ENCODE measurements around the gene DMAC2L. TPM values are rescaled to one million over a fixed set of nuclear protein-coding genes. Genes with fewer than 3 reads are reported as not detected.
A peak's percentile ranks its signal among the peaks of the same experiment; 100 is the strongest.
"Not testable (repeated sequence)": the region's sequence is repeated elsewhere in the genome, so short reads cannot be mapped to it uniquely, and the experiment has no call there.

The DMAC2L gene
- total RNA-seq, 1 donor from 2014 or later = 10.8 TPM

DNA sequence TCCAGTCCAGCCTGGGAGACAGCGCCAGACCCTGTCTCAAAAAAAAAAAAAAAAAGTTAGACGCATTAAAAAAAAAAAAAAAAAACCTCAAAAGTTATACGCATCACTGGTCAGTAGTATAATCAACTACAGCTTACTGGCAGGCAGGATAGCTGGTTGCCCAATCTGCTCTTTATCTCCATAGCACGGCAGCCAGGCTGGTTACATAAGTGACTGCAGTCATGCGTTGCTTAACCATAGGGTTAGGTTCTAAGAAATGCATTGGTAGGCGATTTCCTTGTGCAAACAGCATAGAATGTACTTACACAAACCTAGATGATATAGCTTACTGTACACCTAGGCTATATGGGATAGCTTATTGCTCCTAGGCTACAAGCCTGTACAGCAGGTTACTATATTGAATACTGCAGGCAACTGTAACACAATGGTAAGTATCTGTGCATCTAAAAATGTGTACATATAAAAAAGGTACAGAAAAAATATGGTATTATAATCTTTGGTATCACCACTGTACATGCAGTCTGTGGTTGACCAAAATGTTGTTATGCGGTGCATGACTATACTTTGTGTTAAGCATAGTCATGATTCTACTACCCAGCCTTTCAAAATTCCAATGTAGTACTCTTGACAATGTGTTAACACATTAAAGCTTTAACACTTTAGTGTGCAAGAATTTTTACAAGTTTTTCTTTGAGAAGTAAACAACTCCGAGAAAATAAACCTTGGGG is 8.2 kb upstream of the DMAC2L start:
- no peaks in the 10 kb centered on the region for H3K36me3 ChIP-seq (ENCODE audit: control insufficient read depth, insufficient read depth, low read length)
- TF ChIP-seq, protein P1, sequence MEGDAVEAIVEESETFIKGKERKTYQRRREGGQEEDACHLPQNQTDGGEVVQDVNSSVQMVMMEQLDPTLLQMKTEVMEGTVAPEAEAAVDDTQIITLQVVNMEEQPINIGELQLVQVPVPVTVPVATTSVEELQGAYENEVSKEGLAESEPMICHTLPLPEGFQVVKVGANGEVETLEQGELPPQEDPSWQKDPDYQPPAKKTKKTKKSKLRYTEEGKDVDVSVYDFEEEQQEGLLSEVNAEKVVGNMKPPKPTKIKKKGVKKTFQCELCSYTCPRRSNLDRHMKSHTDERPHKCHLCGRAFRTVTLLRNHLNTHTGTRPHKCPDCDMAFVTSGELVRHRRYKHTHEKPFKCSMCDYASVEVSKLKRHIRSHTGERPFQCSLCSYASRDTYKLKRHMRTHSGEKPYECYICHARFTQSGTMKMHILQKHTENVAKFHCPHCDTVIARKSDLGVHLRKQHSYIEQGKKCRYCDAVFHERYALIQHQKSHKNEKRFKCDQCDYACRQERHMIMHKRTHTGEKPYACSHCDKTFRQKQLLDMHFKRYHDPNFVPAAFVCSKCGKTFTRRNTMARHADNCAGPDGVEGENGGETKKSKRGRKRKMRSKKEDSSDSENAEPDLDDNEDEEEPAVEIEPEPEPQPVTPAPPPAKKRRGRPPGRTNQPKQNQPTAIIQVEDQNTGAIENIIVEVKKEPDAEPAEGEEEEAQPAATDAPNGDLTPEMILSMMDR (IDR thresholded peaks at IDR 0.05; ENCODE audit: insufficient read depth, low read length, severe bottlenecking) = no peak
- DNase-seq (ENCODE audit: low read depth) (peak; percentile 53), FAIRE-seq (peak; percentile 88)
- H3K4me3 ChIP-seq (ENCODE audit: low read depth, low read length) = no peak overlapping the region
- no peaks in the 10 kb centered on the region for H3K27me3 ChIP-seq (ENCODE audit: control insufficient read depth, insufficient read depth, low read length)

DNA sequence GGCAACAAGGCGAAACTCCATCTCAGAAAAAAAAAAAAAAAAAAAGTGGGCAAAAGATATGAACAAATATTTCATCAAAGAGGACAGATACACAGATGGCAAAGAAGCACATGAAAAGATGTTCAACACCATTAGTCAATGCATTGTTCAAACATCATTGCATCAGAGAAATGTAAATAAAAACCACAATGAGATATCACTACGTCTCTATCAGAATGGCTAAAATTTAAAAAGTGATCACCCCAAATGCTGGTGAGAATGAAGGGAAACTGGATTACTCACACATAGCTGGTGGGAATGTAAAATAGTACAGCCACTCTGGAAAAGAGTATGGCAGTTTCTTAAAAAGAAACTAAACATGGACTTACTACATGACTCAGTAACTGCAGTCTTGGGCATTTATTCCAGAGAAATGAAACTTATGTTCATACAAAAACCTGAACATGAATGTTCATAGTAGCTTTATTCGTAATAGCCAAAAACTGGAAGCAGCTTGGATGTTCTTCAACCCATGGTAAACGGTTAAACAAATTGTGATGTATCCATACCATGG is 3.7 kb upstream of the DMAC2L start:
- DNase-seq (ENCODE audit: low read depth) (peak; percentile 55), FAIRE-seq (no peak)
- Histone ChIP-seq H3K27me3 (ENCODE audit: control insufficient read depth, insufficient read depth, low read length) (no peaks in the 10 kb centered on the region), H3K36me3 (ENCODE audit: control insufficient read depth, insufficient read depth, low read length) (no peaks in the 10 kb centered on the region), H3K4me3 (ENCODE audit: low read depth, low read length) (no peak overlapping the region)
- TF ChIP-seq, protein P1 (IDR thresholded peaks at IDR 0.05; ENCODE audit: insufficient read depth, low read length, severe bottlenecking) = no peak

DNA sequence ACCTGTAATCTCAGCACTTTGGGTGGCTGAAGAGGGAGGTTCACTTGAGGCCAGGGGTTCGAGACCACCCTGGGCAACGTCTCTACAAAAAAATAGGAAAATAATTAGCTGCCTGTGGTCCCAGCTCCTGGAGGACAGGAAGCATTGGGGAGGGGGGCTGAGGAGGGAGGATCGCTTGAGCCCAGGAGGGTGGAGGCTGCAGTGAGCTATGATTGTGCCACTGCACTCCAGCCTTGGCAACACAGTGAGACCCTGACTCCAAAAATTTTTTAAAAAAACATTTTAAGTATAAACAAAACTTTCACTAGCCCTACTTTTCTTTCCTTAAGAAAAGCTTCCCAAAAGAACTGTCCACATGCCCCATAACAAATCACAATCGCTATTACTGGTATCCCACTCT is 1.7 kb upstream of the DMAC2L start:
- Histone ChIP-seq H3K4me3 (ENCODE audit: low read depth, low read length) (no peak overlapping the region), H3K36me3 (ENCODE audit: control insufficient read depth, insufficient read depth, low read length) (peaks cover 2% of the 10 kb centered on the region), H3K27me3 (ENCODE audit: control insufficient read depth, insufficient read depth, low read length) (no peaks in the 10 kb centered on the region)
- FAIRE-seq (no peak), DNase-seq (ENCODE audit: low read depth) (no peak)
- TF ChIP-seq, protein P1 (IDR thresholded peaks at IDR 0.05; ENCODE audit: insufficient read depth, low read length, severe bottlenecking) = no peak

DNA sequence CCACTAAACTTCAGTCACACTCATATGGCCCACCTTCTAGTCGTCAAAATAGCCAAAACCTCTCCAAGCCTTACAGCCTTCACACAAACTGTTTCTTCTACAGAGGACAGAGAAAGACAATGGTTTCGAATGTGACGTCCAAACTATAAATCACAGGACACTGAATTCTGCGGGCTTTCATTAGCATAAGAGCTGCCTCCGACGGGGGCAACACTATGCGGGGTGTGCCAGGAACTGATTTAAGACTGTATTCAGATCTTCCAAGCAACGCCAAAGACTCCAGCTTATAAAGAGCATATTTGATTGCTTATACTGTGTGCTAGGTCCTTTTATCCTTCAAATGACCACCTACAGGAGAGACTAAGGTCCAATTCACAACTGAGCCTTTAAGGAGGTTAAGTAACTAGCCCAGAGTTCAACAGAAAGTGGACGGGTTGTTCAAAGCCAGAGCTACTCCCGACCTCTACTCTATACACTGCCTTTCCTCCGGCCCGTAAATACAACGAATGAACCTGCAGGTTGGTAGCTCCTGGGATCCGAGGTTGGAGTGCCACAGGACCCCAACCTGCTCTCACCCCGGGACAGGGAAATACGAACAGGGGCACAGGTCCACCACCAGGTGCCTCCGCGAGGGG is 670 bp upstream of the DMAC2L start:
- peaks cover 2% of the 10 kb centered on the region for H3K36me3 ChIP-seq (ENCODE audit: control insufficient read depth, insufficient read depth, low read length)
- TF ChIP-seq, protein P1 (IDR thresholded peaks at IDR 0.05; ENCODE audit: insufficient read depth, low read length, severe bottlenecking) = peak; percentile 68
- no peak for FAIRE-seq

DNA sequence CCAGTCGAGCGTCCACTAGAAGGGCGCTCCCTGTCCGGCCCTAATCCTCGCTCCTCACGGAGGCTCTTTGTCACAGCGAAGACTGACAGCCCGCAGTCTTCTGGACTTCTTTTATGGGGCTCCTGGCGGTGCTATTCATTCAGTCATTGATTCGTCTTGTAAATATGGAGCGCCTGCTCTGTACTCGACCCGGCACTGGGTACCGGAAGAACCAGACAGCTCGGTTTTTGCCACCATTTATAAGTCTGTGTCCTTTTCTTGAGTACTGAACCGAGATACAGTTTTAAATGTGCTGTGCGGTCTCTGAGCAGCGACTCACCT is 570 bp downstream of the DMAC2L start:
- Histone ChIP-seq H3K4me3 (ENCODE audit: low read depth, low read length) (peak overlapping the region; percentile 60), H3K27me3 (ENCODE audit: control insufficient read depth, insufficient read depth, low read length) (no peaks in the 10 kb centered on the region), H3K36me3 (ENCODE audit: control insufficient read depth, insufficient read depth, low read length) (peaks cover 2% of the 10 kb centered on the region)
- TF ChIP-seq, protein P1 (IDR thresholded peaks at IDR 0.05; ENCODE audit: insufficient read depth, low read length, severe bottlenecking) = no peak
- DNase-seq (ENCODE audit: low read depth) (peak; percentile 40), FAIRE-seq (no peak)

More for the DNA sequence above, 670 bp upstream of the DMAC2L start:
- H3K27me3 ChIP-seq (ENCODE audit: control insufficient read depth, insufficient read depth, low read length) = no peaks in the 10 kb centered on the region
- DNase-seq (ENCODE audit: low read depth) = no peak
- peak overlapping the region; percentile 60 for H3K4me3 ChIP-seq (ENCODE audit: low read depth, low read length)

DNA sequence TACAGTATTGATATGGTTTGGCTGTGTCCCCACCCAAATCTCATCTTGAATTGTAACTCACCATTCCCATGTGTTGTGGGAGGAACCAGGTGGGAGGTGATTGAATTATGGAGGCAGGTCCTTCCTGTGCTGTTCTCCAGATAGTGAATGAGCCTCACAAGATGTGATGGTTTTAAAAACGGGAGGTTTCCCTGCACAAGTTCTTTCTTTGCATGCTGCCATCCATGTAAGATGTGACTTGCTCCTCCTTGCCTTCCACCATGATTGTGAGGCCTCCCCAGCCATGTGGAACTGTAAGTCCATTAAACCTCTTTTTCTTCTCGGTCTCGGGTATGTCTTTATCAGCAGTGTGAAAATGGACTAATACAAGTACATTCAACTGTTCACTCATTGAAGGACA is 2.0 kb downstream of the DMAC2L start:
- H3K4me3 ChIP-seq (ENCODE audit: low read depth, low read length); H3K36me3 ChIP-seq (ENCODE audit: control insufficient read depth, insufficient read depth, low read length); DNase-seq (ENCODE audit: low read depth); H3K27me3 ChIP-seq (ENCODE audit: control insufficient read depth, insufficient read depth, low read length); FAIRE-seq: not testable (repeated sequence)

All from bronchial epithelial cell (primary cell).